Naive thymus-derived CD4-positive, alpha-beta T cell (primary cell): ENCODE results near the gene ITPRIPL2. TPM values are rescaled to one million over a fixed set of nuclear protein-coding genes. Genes with fewer than 3 reads are reported as not detected.

Experiments
- ATAC-seq: fragments of 150-1000 bp; cut with Tn5 transposase; 2 replicates; pipeline ENCODE4 v1.10.0; 2021; ENCODE audit warnings: mild to moderate bottlenecking, moderate library complexity
- CTCF ChIA-PET: fragments of 350-600 bp; sonication (Branson Sonifier 250); formaldehyde crosslinking; loops from one replicate; lab custom pipeline; 2021; ENCODE audit warnings: antibody characterized with exemption; lab: Charles Lee
- POLR2A ChIA-PET: fragments of 350-600 bp; sonication (Branson Sonifier 250); formaldehyde crosslinking; loops from one replicate; lab custom pipeline; 2021; ENCODE audit warnings: antibody characterized with exemption, inconsistent platforms; lab: Charles Lee
- DNase-seq, 9 donors: peaks; one replicate each; pipeline versions ENCODE4 v3.0.0 to v3.0.0-alpha.2; 2020 to 2022; ENCODE audit warnings: mixed read lengths in 1 of 9
- H3K27ac ChIP-seq: one replicate; pipeline ENCODE4 v1.7.0; 2013; ENCODE audit warnings: mild to moderate bottlenecking, low read depth, low read length, moderate library complexity
- H3K27me3 ChIP-seq, 2 donors: one replicate each; pipeline ENCODE4 v1.7.0; 2013; ENCODE audit warnings: low read length in 2 of 2, mild to moderate bottlenecking in 2 of 2, moderate library complexity in 2 of 2; ENCODE audit not compliant: control insufficient read depth in 2 of 2, insufficient read depth in 2 of 2
- H3K36me3 ChIP-seq, 3 experiments: 1 replicate in 2 of 3; 2 replicates in 1 of 3; pipeline ENCODE4 v1.7.0; 2013; ENCODE audit warnings: low read length in 3 of 3, mild to moderate bottlenecking in 3 of 3, moderate library complexity in 1 of 3; ENCODE audit not compliant: insufficient read depth in 3 of 3, control insufficient read depth in 2 of 3
- H3K4me1 ChIP-seq, 2 donors: one replicate each; pipeline ENCODE4 v1.7.0; 2013; ENCODE audit warnings: low read length in 2 of 2, mild to moderate bottlenecking in 2 of 2, moderate library complexity in 1 of 2; ENCODE audit not compliant: control insufficient read depth in 2 of 2, insufficient read depth in 2 of 2
- H3K4me3 ChIP-seq: 2 replicates; pipeline ENCODE4 v1.7.0; 2013; ENCODE audit warnings: mild to moderate bottlenecking, low read length
- H3K9me3 ChIP-seq, 3 experiments: 1 replicate in 2 of 3; 2 replicates in 1 of 3; pipeline ENCODE4 v1.7.0; 2013; ENCODE audit warnings: low read length in 3 of 3; ENCODE audit not compliant: control insufficient read depth in 2 of 3
- H3K27ac Mint-ChIP-seq, 9 donors: one replicate each; pipeline ENCODE4 v1.8.0; 2020 to 2022; ENCODE audit warnings: mixed read lengths in 9 of 9, mild to moderate bottlenecking in 8 of 9, moderate library complexity in 5 of 9, inconsistent platforms in 2 of 9
- H3K27me3 Mint-ChIP-seq, 5 donors: one replicate each; pipeline ENCODE4 v1.8.0; 2021 to 2022; ENCODE audit warnings: mixed read lengths in 5 of 5, mild to moderate bottlenecking in 1 of 5
- H3K36me3 Mint-ChIP-seq, 5 donors: one replicate each; pipeline ENCODE4 v1.8.0; 2020 to 2022; ENCODE audit warnings: mixed read lengths in 5 of 5, mild to moderate bottlenecking in 3 of 5, inconsistent platforms in 1 of 5
- H3K4me1 Mint-ChIP-seq, 7 donors: one replicate each; pipeline ENCODE4 v1.8.0; 2020 to 2022; ENCODE audit warnings: mixed read lengths in 7 of 7, mild to moderate bottlenecking in 3 of 7, inconsistent platforms in 1 of 7
- H3K4me3 Mint-ChIP-seq, 10 donors: one replicate each; pipeline ENCODE4 v1.8.0; 2020 to 2022; ENCODE audit warnings: mild to moderate bottlenecking in 10 of 10, mixed read lengths in 10 of 10, moderate library complexity in 6 of 10, inconsistent platforms in 2 of 10
- H3K9me3 Mint-ChIP-seq, 11 donors: one replicate each; pipeline ENCODE4 v1.8.0; 2020 to 2022; ENCODE audit warnings: mixed read lengths in 11 of 11, mild to moderate bottlenecking in 4 of 11, inconsistent platforms in 1 of 11, moderate library complexity in 1 of 11
- intact Hi-C, 2 donors: fragments of 100-400 bp; cut with micrococcal nuclease; formaldehyde crosslinking; loops; one replicate each; pipeline ENCODE4 v1.15.1; 2023
- polyA plus RNA-seq, 2 donors: library from polyadenylated mRNA; unstranded; fragments of 300-500 nt; fragmentation: Illumina TruSeq; gene quantifications; one replicate each; pipeline ENCODE4 v1.2.3, GENCODE V29; 2021
- total RNA-seq, 6 experiments: library from RNA in 5 of 6; stranded (reverse) in 5 of 6; gene quantifications; 1 replicate in 5 of 6; 2 replicates in 1 of 6; pipeline ENCODE4 v1.2.3 and lab custom pipeline; 2021 to 2026

ITPRIPL2 gene
- total and polyA plus RNA-seq, 7 experiments from 2014 or later, result 0.49 to 14.3 (median 0.64) TPM; not detected in 2

DNA sequence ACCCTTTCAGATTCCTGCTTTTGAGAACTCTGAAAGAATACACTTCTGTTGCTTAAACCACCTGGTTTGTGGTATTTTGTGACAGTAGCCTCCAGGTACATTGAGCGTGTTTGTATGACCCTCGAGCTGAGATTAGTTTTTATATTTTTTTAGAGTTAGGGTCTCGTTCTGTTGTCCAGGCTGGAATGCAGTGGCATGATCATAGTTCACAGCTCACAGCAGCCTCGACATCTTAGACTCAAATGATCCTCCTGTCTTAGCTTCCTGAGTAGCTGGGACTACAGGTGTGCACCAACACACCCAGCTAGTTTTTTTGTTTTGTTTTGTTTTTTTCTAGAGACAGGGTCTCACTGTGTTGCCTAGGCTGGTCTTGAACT is 4.5 kb upstream of the ITPRIPL2 start:
- no peak overlapping the region for H3K4me3 ChIP-seq
- Mint-ChIP-seq H3K4me1 (peaks cover 0 to 22% (median 0%) of the 10 kb centered on the region in 7 donors), H3K4me3 (no peak overlapping the region), H3K27me3 (peaks cover 17 to 45% (median 23%) of the 10 kb centered on the region in 5 donors), H3K27ac (no peak overlapping the region), H3K36me3 (no peaks in the 10 kb centered on the region), H3K9me3 (peaks cover 0 to 2% (median 0%) of the 10 kb centered on the region in 11 donors)
- no peaks in the 10 kb centered on the region for H3K9me3 ChIP-seq
- intact Hi-C loops, result no loop called here
- no peaks in the 10 kb centered on the region for H3K4me1 ChIP-seq
- no peaks in the 10 kb centered on the region for H3K36me3 ChIP-seq
- no peak for ATAC-seq
- ChIA-PET CTCF (no interaction called here), POLR2A (no interaction called here)
- no peak for DNase-seq
- H3K27ac ChIP-seq, result no peak overlapping the region
- H3K27me3 ChIP-seq, result no peaks in the 10 kb centered on the region

DNA sequence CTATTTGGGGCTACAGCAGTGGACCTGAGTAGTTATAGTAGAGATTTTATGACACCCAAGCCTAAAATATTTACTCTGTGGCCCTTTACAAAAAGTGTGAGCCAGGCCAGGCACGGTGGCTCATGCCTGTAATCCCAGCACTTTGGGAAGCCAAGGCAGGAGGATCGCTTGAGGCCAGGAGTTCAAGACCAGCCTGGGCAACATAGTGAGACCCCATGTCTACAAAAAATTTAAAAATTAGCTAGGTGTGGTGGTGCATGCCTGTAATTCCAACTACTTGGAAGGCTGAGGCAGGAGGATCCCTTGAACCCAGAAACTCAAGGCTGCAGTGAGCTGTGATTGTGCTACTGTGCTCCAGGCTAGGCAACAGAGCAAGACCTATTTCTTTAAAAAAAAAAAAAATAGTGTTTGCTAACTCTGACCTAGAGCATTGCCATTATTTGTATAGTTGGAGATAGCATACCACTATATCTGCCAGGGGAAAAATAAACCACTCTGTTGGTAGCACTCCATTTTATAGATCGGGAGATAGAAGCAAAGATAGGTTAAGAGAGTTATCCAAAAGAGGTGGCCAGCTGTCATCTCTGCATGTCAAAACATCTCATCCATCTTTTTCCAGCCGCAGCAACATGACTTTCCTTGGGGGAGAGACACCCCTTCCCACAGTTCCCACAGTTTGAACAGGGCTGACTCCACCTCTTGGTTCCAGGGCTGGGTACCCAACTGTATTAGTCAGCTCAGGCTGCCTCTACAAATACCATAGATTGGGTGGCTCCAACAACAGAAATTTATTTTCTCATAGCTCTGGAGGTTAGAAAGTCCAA is 3.0 kb upstream of the ITPRIPL2 start:
- no peaks in the 10 kb centered on the region for H3K9me3 ChIP-seq
- Mint-ChIP-seq H3K27me3 (peaks cover 18 to 52% (median 23%) of the 10 kb centered on the region in 5 donors), H3K36me3 (peaks cover 0 to 4% (median 0%) of the 10 kb centered on the region in 5 donors), H3K9me3 (peaks cover 0 to 4% (median 0%) of the 10 kb centered on the region in 11 donors), H3K27ac (no peak overlapping the region), H3K4me3 (no peak overlapping the region), H3K4me1 (peaks cover 0 to 22% (median 0%) of the 10 kb centered on the region in 7 donors)
- no peaks in the 10 kb centered on the region for H3K27me3 ChIP-seq
- ChIA-PET CTCF (no interaction called here), POLR2A (no interaction called here)
- intact Hi-C loops, result no loop called here
- no peaks in the 10 kb centered on the region for H3K4me1 ChIP-seq
- no peak for DNase-seq
- ATAC-seq, result no peak
- no peaks in the 10 kb centered on the region for H3K36me3 ChIP-seq
- no peak overlapping the region for H3K4me3 ChIP-seq
- H3K27ac ChIP-seq, result no peak overlapping the region

DNA sequence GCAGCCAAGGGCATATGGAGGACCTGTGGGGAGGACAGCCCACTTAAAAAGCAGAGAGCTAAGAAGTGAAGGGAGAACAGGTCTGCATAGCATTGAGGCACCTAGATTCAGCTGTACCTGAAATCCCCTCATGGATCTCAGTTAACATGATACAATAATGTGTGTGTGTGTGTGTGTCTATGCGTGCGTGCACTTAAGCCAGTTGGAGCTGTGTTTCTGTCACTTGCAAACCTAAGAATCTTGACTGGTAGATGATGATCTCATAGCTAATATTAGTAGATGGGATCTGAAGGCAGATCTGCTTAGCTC is 1.7 kb upstream of the ITPRIPL2 start:
- ATAC-seq, result no peak
- Mint-ChIP-seq H3K9me3 (peaks cover 0 to 4% (median 0%) of the 10 kb centered on the region in 11 donors), H3K4me3 (no peak overlapping the region), H3K27ac (no peak overlapping the region), H3K4me1 (peaks cover 0 to 30% (median 0%) of the 10 kb centered on the region in 7 donors), H3K27me3 (peaks cover 18 to 57% (median 27%) of the 10 kb centered on the region in 5 donors), H3K36me3 (peaks cover 0 to 4% (median 0%) of the 10 kb centered on the region in 5 donors)
- Histone ChIP-seq H3K36me3 (no peaks in the 10 kb centered on the region), H3K9me3 (no peaks in the 10 kb centered on the region), H3K4me3 (no peak overlapping the region), H3K27me3 (no peaks in the 10 kb centered on the region), H3K4me1 (peaks cover 0 to 2% of the 10 kb centered on the region in 2 donors), H3K27ac (no peak overlapping the region)
- POLR2A ChIA-PET, result no interaction called here
- intact Hi-C loops, result no loop called here
- CTCF ChIA-PET, result interaction anchor here (0.6 kb wide), 1 partner anchor 775 kb away, joined by 3 read pairs; no protein-coding TSS in a partner anchor
- DNase-seq, result no peak

DNA sequence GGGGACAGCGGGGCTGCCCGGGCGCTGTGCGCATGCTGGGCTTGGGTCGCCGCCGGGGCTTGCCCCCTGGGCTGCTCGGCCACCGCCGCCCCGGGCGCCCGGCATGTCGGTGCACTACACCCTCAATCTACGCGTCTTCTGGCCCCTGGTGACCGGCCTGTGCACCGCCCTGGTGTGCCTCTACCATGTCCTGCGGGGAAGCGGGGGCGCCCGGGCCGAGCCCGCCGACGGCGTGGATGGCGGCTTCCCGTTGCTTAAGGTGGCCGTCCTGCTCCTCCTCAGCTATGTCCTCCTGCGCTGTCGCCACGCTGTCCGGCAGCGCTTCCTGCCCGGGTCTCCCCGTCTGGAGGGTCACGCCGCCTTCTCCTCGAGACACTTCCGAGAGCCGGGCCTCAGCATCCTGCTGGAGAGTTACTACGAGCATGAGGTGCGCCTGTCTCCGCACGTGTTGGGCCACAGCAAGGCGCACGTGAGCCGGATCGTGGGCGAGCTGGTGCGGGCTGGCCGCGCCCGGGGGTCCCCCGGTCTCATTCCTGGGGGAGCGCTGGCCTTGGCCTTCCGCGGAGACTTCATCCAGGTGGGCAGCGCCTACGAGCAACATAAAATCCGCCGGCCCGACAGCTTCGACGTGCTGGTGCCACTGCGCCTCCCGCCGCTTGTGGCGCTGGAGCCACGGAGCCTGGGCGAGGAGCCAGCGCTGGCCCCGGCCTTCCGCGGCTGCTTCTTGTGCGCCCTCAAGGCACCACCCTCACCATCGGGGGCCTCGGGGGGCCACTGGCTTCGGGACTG is 789 bp downstream of the ITPRIPL2 start:
- intact Hi-C loops, result loop anchor here in 1 of 2 donors (5.0 kb wide), 1 partner anchor 408 kb away; the partner anchor contains the start of genes CCP110 and GDE1
- ATAC-seq (peak; percentile 36), DNase-seq (peak in 1 of 9 donors; percentile 49)
- H3K27ac Mint-ChIP-seq, result peak overlapping the region in 1 of 9 donors; percentile 78
- H3K27ac ChIP-seq, result no peak overlapping the region
- H3K4me1 Mint-ChIP-seq, result peaks cover 0 to 36% (median 5%) of the 10 kb centered on the region in 7 donors
- no peaks in the 10 kb centered on the region for H3K36me3 ChIP-seq
- peaks cover 0 to 8% of the 10 kb centered on the region in 2 donors for H3K4me1 ChIP-seq
- H3K27me3 ChIP-seq, result no peaks in the 10 kb centered on the region
- peak overlapping the region in 2 of 10 donors; percentile 68 to 82 for H3K4me3 Mint-ChIP-seq
- no peaks in the 10 kb centered on the region for H3K9me3 ChIP-seq
- peaks cover 18 to 49% (median 28%) of the 10 kb centered on the region in 5 donors for H3K27me3 Mint-ChIP-seq
- ChIA-PET CTCF (no interaction called here), POLR2A (no interaction called here)
- H3K36me3 Mint-ChIP-seq, result peaks cover 0 to 5% (median 0%) of the 10 kb centered on the region in 5 donors
- H3K4me3 ChIP-seq, result no peak overlapping the region
- peaks cover 0 to 4% (median 0%) of the 10 kb centered on the region in 11 donors for H3K9me3 Mint-ChIP-seq

DNA sequence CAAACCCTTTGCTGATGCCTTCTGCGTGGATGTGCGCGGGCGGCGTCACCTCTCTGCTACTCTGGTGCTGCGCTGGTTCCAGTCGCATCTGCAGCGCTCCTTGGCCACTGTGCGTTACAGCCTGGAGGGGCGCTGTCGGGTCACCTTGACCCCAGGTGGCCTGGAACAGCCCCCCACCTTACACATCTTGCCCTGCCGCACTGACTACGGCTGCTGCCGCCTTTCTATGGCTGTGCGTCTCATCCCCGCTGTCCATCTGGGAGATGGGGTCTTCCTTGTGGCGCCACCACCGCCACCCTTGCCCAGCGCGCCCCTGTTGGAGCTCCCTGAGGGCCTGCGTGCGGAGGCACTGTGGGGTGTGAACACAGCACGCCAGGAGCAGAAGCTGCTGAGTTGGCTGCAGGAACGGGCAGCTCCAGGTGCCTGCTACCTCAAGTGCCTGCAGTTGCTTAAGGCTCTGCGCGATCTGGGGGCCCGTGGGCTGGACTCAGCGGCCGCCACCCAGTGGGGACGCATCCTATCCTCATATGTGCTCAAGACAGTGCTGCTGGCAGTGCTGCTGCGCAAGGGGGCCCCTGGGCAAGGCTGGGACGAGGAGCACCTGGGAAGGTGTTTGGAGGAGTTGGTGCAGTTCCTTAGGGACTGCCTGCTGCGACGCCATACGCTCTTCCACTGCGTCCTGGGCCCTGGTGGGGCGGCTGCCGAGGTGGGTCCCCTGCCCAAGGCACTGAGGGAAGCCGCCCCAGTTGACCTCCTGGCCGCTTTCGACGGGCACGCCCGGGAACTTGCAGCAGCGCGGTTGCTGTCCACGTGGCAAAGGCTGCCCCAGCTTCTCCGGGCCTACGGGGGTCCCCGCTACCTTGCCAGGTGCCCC is 1.6 kb downstream of the ITPRIPL2 start:
- peaks cover 18 to 49% (median 28%) of the 10 kb centered on the region in 5 donors for H3K27me3 Mint-ChIP-seq
- H3K27me3 ChIP-seq, result no peaks in the 10 kb centered on the region
- H3K27ac Mint-ChIP-seq, result peak overlapping the region in 1 of 9 donors; percentile 33
- CTCF ChIA-PET, result interaction anchor here (0.6 kb wide), 1 partner anchor 199 kb away, joined by 4 read pairs; no protein-coding TSS in a partner anchor
- peaks cover 0 to 4% (median 0%) of the 10 kb centered on the region in 11 donors for H3K9me3 Mint-ChIP-seq
- POLR2A ChIA-PET, result no interaction called here
- H3K4me3 ChIP-seq, result no peak overlapping the region
- peaks cover 0 to 5% (median 0%) of the 10 kb centered on the region in 5 donors for H3K36me3 Mint-ChIP-seq
- H3K9me3 ChIP-seq, result no peaks in the 10 kb centered on the region
- no peak for ATAC-seq
- H3K27ac ChIP-seq, result no peak overlapping the region
- H3K4me1 ChIP-seq, result peaks cover 0 to 8% of the 10 kb centered on the region in 2 donors
- peak overlapping the region in 1 of 10 donors; percentile 49 for H3K4me3 Mint-ChIP-seq
- intact Hi-C loops, result loop anchor here in 1 of 2 donors (5.0 kb wide), 1 partner anchor 407 kb away; the partner anchor contains the start of genes CCP110 and GDE1
- H3K36me3 ChIP-seq, result no peaks in the 10 kb centered on the region
- DNase-seq, result no peak
- peaks cover 0 to 43% (median 5%) of the 10 kb centered on the region in 7 donors for H3K4me1 Mint-ChIP-seq
